GM18951 (cell line): ENCODE data around the gene HOXA2.

Source experiments
- POLR2A ChIP-seq: IDR thresholded peaks from 4 replicates; pipeline ENCODE4 v1.6.1; 2011; ENCODE audit warnings: mild to moderate bottlenecking; ENCODE audit not compliant: insufficient read length, insufficient read depth; ENCODE audit errors: extremely low read depth
- in situ Hi-C: fragments of 300-500 bp; cut with MboI; formaldehyde crosslinking; loops from one replicate; pipeline ENCODE4 v1.12.0; 2022; ENCODE audit warnings: low sequenced_read_pairs, mixed read lengths, inconsistent platforms; ENCODE audit not compliant: unreplicated experiment

HOXA2 gene

DNA sequence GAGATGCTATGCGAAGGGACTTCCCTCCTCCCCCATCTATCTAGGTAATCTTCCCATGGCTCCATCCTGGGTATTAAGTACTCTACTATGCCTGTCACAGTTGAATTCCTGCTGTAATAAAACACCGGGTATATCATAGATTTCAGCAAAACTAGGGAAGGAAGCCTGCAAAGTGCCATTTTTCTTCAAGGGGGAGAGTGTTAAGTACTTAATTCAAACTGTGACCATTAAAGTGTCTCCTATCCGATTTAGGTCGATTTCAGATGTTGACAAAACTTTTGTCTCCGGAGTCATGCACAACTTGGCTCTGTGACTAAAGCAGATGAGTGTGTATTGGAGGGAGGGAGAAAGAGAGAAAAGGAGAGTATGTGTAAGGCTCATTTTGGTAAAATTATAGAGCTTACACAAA is 23.5 kb upstream of the HOXA2 start:
- in situ Hi-C loops: no loop called here

GRCh38 chr7:27124902-27125689 is 22.6 kb upstream of the HOXA2 start:
- no peak for TF ChIP-seq POLR2A
- in situ Hi-C loops: no loop called here

More for the DNA sequence above, 23.5 kb upstream of the HOXA2 start:
- TF ChIP-seq POLR2A: no peak

- in situ Hi-C loops: no loop called here
These were observed 21.8 kb upstream of the HOXA2 start for GRCh38 chr7:27124096-27124901.

DNA sequence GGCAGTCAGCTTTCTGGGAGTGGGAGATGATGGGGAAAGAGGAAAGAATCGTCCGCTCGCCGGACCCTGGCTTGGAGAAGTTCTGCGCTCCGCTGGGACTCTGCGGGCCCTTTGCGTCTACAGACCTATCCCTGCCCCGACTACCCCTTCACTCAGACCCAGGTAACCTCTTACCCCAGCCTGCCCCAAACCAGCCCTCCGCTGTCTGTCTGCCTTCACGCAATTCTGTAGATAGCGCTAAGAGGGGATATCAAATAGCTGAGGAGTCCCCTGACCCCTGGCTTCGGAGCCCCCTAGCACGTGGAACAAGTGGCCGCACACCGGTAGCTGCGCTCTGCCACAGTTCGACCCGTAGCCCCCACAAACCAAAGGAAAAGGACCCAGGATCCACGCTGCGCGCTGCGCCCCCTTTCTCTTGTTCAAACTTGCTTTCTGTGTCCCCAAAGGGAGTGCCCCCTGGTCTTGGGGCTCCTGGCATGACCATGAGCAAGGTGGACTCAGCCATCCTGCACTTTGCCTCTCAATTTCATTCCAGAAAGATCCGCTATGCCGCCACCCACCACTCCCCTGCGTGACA is 21.1 kb upstream of the HOXA2 start:
- in situ Hi-C loops: no loop called here
- TF ChIP-seq POLR2A: no peak

More at GRCh38 chr7:27124096-27124901, 21.8 kb upstream of the HOXA2 start:
- TF ChIP-seq POLR2A: no peak

GRCh38 chr7:27123007-27123476 is 20.6 kb upstream of the HOXA2 start:
- in situ Hi-C loops: no loop called here
- TF ChIP-seq POLR2A: no peak

DNA sequence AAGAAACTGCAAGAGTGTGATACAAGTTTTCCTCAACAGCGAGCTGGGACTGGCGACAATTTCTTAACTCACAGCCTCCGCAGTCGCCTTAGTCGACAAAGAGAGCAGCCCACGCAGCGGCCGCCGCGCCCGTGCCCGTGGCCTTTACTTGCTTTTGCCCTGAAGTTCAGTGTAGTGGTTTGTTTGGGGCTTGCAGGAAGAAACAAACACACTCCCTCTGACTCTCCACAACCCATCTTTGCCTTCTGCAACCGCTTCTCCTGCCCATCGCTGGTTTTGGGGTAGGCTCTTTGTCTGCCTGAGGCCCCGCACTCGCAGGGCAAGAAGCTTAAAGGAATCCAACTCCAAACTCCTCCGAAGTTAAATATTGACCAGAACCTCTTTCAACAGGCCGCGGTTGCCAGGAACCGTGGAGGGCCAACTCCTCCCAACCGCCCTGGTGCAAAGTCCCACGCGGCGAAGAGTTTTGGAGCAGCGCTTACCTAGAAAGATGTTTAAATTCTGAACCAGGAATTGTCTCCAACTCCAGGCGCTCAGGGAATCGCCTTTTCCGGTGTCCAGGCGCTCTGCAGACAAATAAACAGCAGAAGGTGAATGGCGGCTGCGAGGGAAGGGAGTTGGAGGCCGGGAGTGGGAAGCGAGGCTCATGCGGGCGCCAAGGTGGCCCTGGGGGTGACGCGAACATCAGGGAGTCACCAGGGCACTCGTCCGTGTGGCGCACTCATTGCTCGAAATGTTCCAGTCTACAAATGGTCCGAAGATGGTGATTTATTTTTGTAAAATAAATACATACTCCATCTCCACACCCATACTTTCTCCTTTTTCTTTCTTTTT is 19.8 kb upstream of the HOXA2 start:
- no peak for TF ChIP-seq POLR2A
- in situ Hi-C loops: no loop called here

GRCh38 chr7:27121684-27122076 is 19.2 kb upstream of the HOXA2 start:
- no peak for TF ChIP-seq POLR2A
- in situ Hi-C loops: no loop called here

GRCh38 chr7:27119412-27119911 is 17.0 kb upstream of the HOXA2 start:
- in situ Hi-C loops: no loop called here
- no peak for TF ChIP-seq POLR2A

DNA sequence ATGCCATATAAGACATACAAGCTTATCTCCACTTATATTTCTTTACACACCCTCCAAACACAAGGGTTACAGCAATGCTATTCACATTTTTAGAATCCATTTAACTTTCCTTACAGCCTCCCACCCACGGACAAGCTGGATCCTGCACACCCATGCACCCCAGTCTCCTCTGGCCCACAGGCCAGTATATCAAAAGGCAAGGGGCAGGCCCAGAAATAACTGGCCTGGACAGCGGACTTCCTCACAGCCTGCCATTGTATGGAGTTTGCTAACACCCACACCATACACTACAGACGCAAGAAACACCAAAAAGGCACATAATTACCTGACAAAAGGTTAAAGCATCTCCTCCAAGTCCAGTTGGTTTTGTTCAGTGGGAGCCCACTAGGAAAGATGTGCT is 16.1 kb upstream of the HOXA2 start:
- in situ Hi-C loops: no loop called here
- no peak for TF ChIP-seq POLR2A

GRCh38 chr7:27117887-27118491 is 15.5 kb upstream of the HOXA2 start:
- TF ChIP-seq POLR2A: no peak

GRCh38 chr7:27116962-27117886 is 14.7 kb upstream of the HOXA2 start:
- in situ Hi-C loops: no loop called here
- no peak for TF ChIP-seq POLR2A

More at GRCh38 chr7:27117887-27118491, 15.5 kb upstream of the HOXA2 start:
- in situ Hi-C loops: no loop called here
